OCI-LY1 (cell line): ENCODE results near the gene SPTLC3.

Source experiments
- H2AFZ ChIP-seq: fragments of 200-600 bp; sonication (generic), shearing (Covaris generic); 2 replicates; pipeline ENCODE4 v1.6.0; 2014; ENCODE audit warnings: antibody characterized with exemption, mild to moderate bottlenecking, low read length
- H3F3A ChIP-seq: fragments of 200-600 bp; sonication (generic), shearing (Covaris generic); 2 replicates; pipeline ENCODE4 v1.6.0; 2014; ENCODE audit warnings: mild to moderate bottlenecking, antibody characterized with exemption, low read length, moderate library complexity; ENCODE audit not compliant: insufficient read depth
- H3K27ac ChIP-seq: fragments of 200-600 bp; sonication (generic); 2 replicates; pipeline ENCODE4 v1.5.1; 2014; ENCODE audit warnings: low read length, mixed run types, mild to moderate bottlenecking, low read depth; ENCODE audit not compliant: poor library complexity, severe bottlenecking
- H3K27me3 ChIP-seq: fragments of 200-600 bp; sonication (generic); 2 replicates; pipeline ENCODE4 v1.6.0; 2014; ENCODE audit warnings: antibody characterized with exemption, mild to moderate bottlenecking, low read length, moderate library complexity; ENCODE audit not compliant: insufficient read depth
- H3K36me3 ChIP-seq: fragments of 200-600 bp; sonication (generic); 2 replicates; pipeline ENCODE4 v1.6.1; 2014; ENCODE audit warnings: mild to moderate bottlenecking, antibody characterized with exemption, low read length, moderate library complexity, mixed read lengths; ENCODE audit not compliant: insufficient read depth
- H3K4me1 ChIP-seq: fragments of 200-600 bp; sonication (generic); 2 replicates; pipeline ENCODE4 v1.5.1; 2014; ENCODE audit warnings: mild to moderate bottlenecking, low read length, moderate library complexity; ENCODE audit not compliant: insufficient read depth, severe bottlenecking
- H3K4me2 ChIP-seq: fragments of 200-600 bp; sonication (generic), shearing (Covaris generic); 2 replicates; pipeline ENCODE4 v1.6.1; 2014; ENCODE audit warnings: low read length
- H3K4me3 ChIP-seq: fragments of 200-600 bp; sonication (generic); 2 replicates; pipeline ENCODE4 v1.5.1; 2014; ENCODE audit warnings: low read length, low read depth, mild to moderate bottlenecking, mixed read lengths; ENCODE audit not compliant: poor library complexity, severe bottlenecking
- H3K79me2 ChIP-seq: fragments of 200-600 bp; shearing (Covaris generic); 2 replicates; pipeline ENCODE4 v1.6.1; 2016; ENCODE audit warnings: mixed run types, low read length, mixed read lengths; ENCODE audit not compliant: insufficient read depth
- H3K9ac ChIP-seq: fragments of 200-600 bp; sonication (generic), shearing (Covaris generic); 2 replicates; pipeline ENCODE4 v1.6.1; 2014; ENCODE audit warnings: mild to moderate bottlenecking, low read length, mixed read lengths
- H3K9me2 ChIP-seq: fragments of 200-600 bp; sonication (generic), shearing (Covaris generic); 2 replicates; pipeline ENCODE4 v1.6.1; 2014; ENCODE audit warnings: low read depth, mild to moderate bottlenecking, low read length, mixed read lengths
- H3K9me3 ChIP-seq: fragments of 200-600 bp; shearing (Covaris generic); 2 replicates; pipeline ENCODE4 v1.6.1; 2014; ENCODE audit warnings: low read length, mixed read lengths
- H4K20me1 ChIP-seq: fragments of 200-600 bp; sonication (generic), shearing (Covaris generic); 2 replicates; pipeline ENCODE4 v1.6.0; 2016; ENCODE audit warnings: mild to moderate bottlenecking, low read length; ENCODE audit not compliant: insufficient read depth
- CTCF ChIP-seq: fragments of 200-600 bp; sonication (generic), shearing (Covaris generic); IDR thresholded peaks from 2 replicates; pipeline ENCODE4 v1.5.1; 2017; ENCODE audit warnings: mild to moderate bottlenecking, antibody characterized with exemption, low read length, moderate library complexity, mixed read lengths
- EZH2 ChIP-seq: fragments of 200-600 bp; sonication (generic), shearing (Covaris generic); IDR thresholded peaks from 2 replicates; pipeline ENCODE4 v1.8.0; 2017; ENCODE audit warnings: borderline replicate concordance, mixed run types, mild to moderate bottlenecking, antibody characterized with exemption, low read length, moderate library complexity, mixed read lengths

Gene SPTLC3

GRCh38 chr20:13101706-13102105 lies 92.9 kb downstream of the SPTLC3 start:
- H2AFZ ChIP-seq = no peak overlapping the region
- no peaks in the 10 kb centered on the region for H3K79me2 ChIP-seq
- no peaks in the 10 kb centered on the region for H3K9me2 ChIP-seq
- no peaks in the 10 kb centered on the region for H4K20me1 ChIP-seq
- H3K4me3 ChIP-seq = no peak overlapping the region
- no peak overlapping the region for H3K27ac ChIP-seq
- H3F3A ChIP-seq = no peaks in the 10 kb centered on the region
- TF ChIP-seq EZH2 = no peak
- TF ChIP-seq CTCF = no peak
- H3K36me3 ChIP-seq = no peaks in the 10 kb centered on the region
- H3K9ac ChIP-seq = no peak overlapping the region
- no peaks in the 10 kb centered on the region for H3K27me3 ChIP-seq
- H3K4me1 ChIP-seq = no peaks in the 10 kb centered on the region
- H3K4me2 ChIP-seq = no peak overlapping the region
- H3K9me3 ChIP-seq = no peaks in the 10 kb centered on the region

GRCh38 chr20:13102237-13102636 lies 93.5 kb downstream of the SPTLC3 start:
- H4K20me1 ChIP-seq = no peaks in the 10 kb centered on the region
- H2AFZ ChIP-seq = no peak overlapping the region
- H3K9me3 ChIP-seq = no peaks in the 10 kb centered on the region
- no peaks in the 10 kb centered on the region for H3K4me1 ChIP-seq
- H3K9ac ChIP-seq = no peak overlapping the region
- no peak for TF ChIP-seq CTCF
- no peak for TF ChIP-seq EZH2
- H3K27me3 ChIP-seq = no peaks in the 10 kb centered on the region
- no peaks in the 10 kb centered on the region for H3K79me2 ChIP-seq
- no peak overlapping the region for H3K27ac ChIP-seq
- H3F3A ChIP-seq = no peaks in the 10 kb centered on the region
- H3K36me3 ChIP-seq = no peaks in the 10 kb centered on the region
- H3K4me2 ChIP-seq = no peak overlapping the region
- no peak overlapping the region for H3K4me3 ChIP-seq
- H3K9me2 ChIP-seq = no peaks in the 10 kb centered on the region

- Histone ChIP-seq H2AFZ (no peak overlapping the region), H3K79me2 (no peaks in the 10 kb centered on the region), H3K4me1 (no peaks in the 10 kb centered on the region), H3F3A (no peaks in the 10 kb centered on the region), H3K4me3 (no peak overlapping the region), H3K9me2 (no peaks in the 10 kb centered on the region), H3K4me2 (no peak overlapping the region), H3K36me3 (no peaks in the 10 kb centered on the region), H4K20me1 (no peaks in the 10 kb centered on the region), H3K9ac (no peak overlapping the region), H3K27me3 (no peaks in the 10 kb centered on the region), H3K9me3 (no peaks in the 10 kb centered on the region), H3K27ac (no peak overlapping the region)
- TF ChIP-seq EZH2 = no peak
- TF ChIP-seq CTCF = no peak
These were observed 93.9 kb downstream of the SPTLC3 start for GRCh38 chr20:13102694-13103093.
